Left ventricle myocardium superior (tissue), 1 donor: ENCODE measurements around the gene FOXQ1. TPM values are rescaled to one million over a fixed set of nuclear protein-coding genes. Genes with fewer than 3 reads are reported as not detected.
"Not testable (repeated sequence)": the region's sequence is repeated elsewhere in the genome, so short reads cannot be mapped to it uniquely, and the experiment has no call there.

Experiments
- ATAC-seq: fragments of 200-7000 bp; cut with Tn5 transposase; one replicate; pipeline ENCODE4 v1.9.1; 2020; ENCODE audit warnings: mild to moderate bottlenecking, moderate library complexity
- DNase-seq: peaks from one replicate; pipeline ENCODE4 v3.0.0-alpha.2; 2020
- intact Hi-C: fragments of 100-400 bp; cut with micrococcal nuclease; formaldehyde crosslinking; loops from one replicate; pipeline ENCODE4 v1.11.0; 2022
- total RNA-seq: library from RNA; stranded (reverse); fragmentation: NEBNext Ultra II Directional; extraction: Animal tissue kit (Norgen Biotek cat#: 25700); gene quantifications from one replicate; pipeline ENCODE4 v1.2.1, GENCODE V29; 2021
- donor health status: DM: no; HTN: yes; CAD: no; lungs with severe emphysema.

Gene FOXQ1
- total RNA-seq, 1 donor from 2014 or later: not detected

DNA sequence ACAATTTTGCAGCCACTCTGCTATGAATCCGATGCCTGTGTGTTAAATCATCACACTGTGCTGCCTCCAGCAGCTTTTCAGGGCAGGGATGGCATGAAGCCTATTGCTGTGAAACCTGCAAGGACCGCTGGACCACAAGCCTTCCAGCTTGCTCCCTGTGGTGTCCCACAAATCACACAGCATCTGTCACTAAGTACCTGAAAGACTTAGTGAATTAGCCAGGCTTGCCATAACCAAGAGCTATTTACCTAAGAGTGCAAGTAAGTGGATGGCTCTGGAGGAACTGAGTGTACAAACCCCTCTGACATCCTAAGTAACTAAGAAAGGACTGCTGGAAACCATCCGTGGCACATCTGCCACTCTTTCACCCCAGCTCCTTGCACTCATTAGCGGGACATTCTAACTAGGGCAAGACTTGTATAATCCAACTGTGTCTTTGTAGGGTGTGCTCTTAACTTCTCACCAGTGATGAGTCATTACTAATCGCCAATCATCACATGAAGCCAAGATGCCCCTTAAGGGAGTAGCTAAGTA is 34.7 kb downstream of the FOXQ1 start:
- ATAC-seq (peak; percentile 33), DNase-seq (no peak)
- intact Hi-C loops: no loop called here

DNA sequence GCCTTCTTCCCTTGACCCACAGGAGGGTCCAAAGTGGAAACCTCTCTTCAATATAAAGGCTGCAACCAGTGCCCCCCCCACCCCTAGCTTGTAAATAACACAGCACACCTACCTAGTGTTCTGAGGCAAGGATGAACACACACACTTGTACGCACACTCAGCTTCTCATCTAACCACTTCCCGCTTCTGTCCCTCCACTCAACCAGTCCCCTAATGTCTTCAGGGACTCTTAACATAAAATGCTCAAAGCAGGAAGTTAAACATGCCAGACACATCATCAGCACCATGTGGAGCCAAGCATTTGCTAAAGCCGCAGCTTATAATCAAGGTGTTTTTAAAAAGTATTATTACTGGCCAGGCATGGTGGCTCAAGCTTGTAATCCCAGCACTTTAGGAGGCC is 35.3 kb downstream of the FOXQ1 start:
- no peak for ATAC-seq
- intact Hi-C loops: no loop called here
- no peak for DNase-seq

DNA sequence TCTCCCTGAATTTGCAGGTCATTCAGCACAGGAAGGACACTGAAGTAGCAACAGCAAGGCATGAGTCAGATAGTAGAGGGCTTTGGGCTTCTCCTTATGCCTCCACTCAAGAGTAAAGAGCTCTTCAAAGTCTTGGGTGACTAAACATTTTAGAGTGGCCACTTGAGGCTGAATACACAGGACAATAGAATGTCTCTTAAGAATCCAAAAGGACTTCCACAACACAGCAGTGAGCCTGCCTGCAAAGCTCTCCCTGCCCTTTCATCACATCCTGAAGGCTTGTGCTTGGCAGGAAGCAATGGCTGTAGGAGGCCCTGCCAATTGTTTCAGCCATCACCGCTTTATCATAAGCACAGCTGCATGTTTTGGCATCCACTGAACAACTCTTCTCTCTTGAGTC is 36.8 kb downstream of the FOXQ1 start:
- ATAC-seq: peak; percentile 98
- peak; percentile 68 for DNase-seq
- intact Hi-C loops: no loop called here

DNA sequence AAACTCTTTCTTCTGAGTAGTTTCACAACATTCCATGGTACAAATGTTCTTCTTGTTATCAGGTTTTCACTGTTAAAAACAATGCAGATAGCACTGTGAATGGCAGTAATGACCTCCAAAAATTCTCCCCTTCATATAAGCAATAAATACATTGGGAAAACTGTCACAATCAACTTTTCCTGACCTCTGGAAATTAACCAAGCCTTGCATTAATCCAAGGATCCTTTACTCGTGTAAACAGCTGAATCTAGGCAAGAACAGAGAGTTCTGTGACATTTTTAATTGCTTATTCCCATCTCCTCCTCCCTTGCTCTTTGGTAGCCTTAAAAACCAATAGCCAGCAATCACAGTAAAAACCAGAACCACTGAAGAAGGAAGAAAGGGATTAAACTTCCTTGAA is 37.8 kb downstream of the FOXQ1 start:
- ATAC-seq (peak; percentile 26), DNase-seq (no peak)
- intact Hi-C loops: no loop called here

DNA sequence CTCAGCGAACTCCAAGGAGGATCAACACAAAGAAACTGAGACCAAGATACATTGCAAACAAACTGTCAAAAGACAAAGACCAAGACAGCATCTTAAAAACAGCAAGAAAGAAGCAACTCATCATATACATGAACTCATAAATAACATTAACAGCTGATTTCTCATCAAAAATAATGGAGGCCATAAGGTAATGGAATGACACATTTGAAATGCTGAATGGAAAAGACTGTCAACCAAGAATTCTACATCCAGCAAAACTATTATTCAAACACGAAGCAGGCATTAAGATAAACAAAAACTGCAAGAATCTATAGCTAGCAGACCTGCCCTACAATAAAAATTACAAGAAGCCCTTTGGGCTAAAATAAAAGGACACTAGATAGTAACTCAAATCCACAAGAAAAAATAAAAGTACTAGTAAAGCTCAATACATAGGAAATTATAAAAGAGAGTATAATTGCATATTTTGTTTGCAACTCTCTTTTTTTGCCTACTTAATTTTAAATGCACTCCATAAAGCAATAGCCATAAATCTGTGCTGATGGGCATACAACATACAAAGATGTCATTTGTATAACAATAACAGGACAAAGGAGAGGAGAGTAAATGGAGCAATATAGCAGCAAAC is 39.6 kb downstream of the FOXQ1 start:
- DNase-seq (no peak), ATAC-seq (no peak)
- intact Hi-C loops: no loop called here

DNA sequence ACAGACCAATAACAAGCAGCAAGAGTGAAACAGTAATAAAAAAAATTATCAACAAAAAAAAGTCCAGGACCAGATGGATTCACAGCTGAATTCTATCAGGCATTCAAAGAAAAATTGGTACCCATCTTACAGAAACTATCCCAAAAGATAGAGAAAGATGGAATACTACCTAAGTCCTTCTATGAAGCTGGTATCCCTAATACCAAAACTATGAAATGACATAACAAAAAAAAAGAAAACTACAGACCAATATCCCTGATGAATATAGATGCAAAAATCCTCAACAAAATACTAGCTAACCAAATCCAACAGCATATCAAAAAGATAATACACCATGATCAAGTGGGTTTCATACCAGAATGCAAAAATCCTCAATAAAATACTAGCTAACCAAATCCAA is 43.2 kb downstream of the FOXQ1 start:
- ATAC-seq, DNase-seq, intact Hi-C loops: not testable (repeated sequence)

DNA sequence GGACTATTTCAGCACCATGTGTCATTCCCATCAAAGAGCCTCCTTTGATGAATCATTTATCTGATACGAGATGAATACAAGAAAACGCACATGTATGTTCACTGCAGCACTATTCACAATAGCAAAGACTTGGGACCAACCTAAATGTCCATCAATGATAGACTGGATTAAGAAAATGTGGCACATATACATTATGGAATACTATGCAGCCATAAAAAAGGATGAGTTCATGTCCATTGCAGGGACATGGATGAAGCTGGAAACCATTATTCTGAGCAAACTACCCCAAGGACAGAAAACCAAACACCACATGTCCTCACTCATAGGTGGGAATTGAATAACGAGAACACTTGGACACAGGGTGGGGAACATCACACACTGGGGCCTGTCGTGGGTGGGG is 49.8 kb downstream of the FOXQ1 start:
- ATAC-seq, intact Hi-C loops: not testable (repeated sequence)

DNA sequence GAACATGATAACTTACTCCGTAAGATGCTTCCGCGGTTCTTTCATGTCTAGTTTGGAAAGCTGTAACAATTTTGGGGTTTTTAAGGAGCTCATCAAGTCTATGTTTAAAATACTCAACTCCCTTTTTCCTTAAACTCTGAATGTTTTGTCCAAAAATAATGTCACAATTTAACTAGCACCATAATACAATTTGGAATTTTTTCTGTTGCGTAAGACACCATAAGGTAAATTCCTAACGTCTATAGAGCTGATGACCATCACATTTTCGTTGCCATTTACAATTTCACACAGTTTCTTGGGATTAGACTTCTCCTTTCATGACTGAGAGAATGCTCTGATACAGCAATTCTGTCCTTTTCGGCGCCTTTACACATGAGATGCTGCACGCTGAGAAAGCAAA is 50.7 kb downstream of the FOXQ1 start:
- ATAC-seq (no peak), DNase-seq (no peak)
- intact Hi-C loops: no loop called here

More for the DNA sequence above, 49.8 kb downstream of the FOXQ1 start:
- DNase-seq: not testable (repeated sequence)

DNA sequence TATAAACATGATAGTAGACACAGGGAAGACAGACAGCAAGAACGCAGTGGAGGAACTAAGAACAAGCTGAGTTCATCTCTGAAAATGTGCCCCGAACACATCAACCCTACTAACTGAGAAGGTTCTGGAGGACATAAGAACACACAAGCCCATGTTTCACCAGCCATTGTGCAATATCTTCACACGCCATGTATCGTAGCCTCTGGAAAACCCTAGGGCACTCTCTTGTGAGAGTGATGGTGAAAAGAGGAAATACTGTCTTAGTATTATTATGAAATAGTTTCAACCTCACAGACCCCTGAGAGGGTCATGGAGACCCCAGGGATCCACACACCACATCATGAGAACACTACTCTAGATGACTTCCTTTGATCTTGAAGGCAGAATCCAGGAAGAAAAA is 51.4 kb downstream of the FOXQ1 start:
- intact Hi-C loops: no loop called here
- ATAC-seq (peak; percentile 72), DNase-seq (no peak)

DNA sequence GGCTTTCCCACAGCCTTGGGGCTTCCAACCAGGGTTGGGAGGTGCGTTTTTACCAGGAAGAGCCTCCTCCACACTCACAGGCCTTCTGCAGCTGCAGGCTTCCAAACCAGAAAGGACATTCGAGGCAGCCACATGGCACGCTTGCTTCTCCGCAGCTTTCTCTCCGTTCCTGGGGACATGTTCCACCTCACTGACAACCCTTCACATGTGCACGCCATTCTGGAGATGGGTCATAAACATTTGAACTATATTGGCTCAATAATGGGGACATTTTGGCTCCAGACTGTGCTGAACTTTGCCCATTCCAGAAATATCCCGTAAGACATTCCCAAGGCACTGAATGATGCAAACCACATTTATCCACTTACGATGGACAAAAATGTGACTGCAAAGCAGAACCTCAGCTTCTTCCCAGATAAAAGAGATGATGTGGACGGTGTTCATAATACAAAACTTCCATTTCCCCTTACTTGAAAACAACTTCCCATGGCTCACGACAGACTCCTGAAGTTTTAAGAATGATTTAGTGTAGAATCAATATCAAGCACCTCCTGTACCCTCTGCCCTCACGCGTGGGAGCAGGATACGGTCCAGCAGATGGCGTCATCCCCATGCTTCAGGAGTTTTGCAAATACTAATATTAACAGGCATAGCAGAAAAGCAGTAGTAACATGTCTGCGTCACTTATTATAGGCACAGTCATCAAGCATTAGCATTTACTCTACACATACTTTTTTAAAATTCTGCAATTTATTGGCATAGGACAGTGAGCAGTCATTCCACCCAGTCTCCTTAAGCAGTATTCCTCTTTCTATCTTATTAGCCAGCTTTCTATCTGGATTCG is 52.1 kb downstream of the FOXQ1 start:
- DNase-seq (peak; percentile 61), ATAC-seq (peak; percentile 87)
- intact Hi-C loops: no loop called here

Other genes starting within 250 kb of the FOXQ1 start
- gene FOXF2, start 77.5 kb downstream of the FOXQ1 start, total RNA-seq: not detected